Astrocyte (in vitro differentiated cells and primary cell): ENCODE data around the gene CCL25.

ENCODE experiments used
- CTCF ChIP-seq: IDR thresholded peaks from 2 replicates; pipeline ENCODE4 v1.5.1; 2011; ENCODE audit warnings: low read depth, mild to moderate bottlenecking, inconsistent platforms, low read length, moderate library complexity; ENCODE audit not compliant: insufficient read depth
- EZH2 ChIP-seq: IDR thresholded peaks from 2 replicates; pipeline ENCODE4 v1.6.1; 2012; ENCODE audit warnings: mild to moderate bottlenecking, low read length, inconsistent platforms; ENCODE audit not compliant: insufficient read depth

GRCh38 chr19:8057545-8058270 lies 5.1 kb downstream of the CCL25 start:
- TF ChIP-seq CTCF (no peak), EZH2 (no peak)
